H1 (cell line): ENCODE data around the gene ARHGAP8. TPM values are rescaled to one million over a fixed set of nuclear protein-coding genes. Genes with fewer than 3 reads are reported as not detected.

ENCODE experiments used
- CTCF ChIA-PET: fragments of 300-600 bp; sonication (Branson Sonifier 250); formaldehyde crosslinking; loops from one replicate; lab custom pipeline; 2021; ENCODE audit not compliant: partially characterized antibody; lab: Charles Lee
- POLR2A ChIA-PET: fragments of 300-600 bp; sonication (Branson Sonifier 250); formaldehyde crosslinking; loops from one replicate; lab custom pipeline; 2021; ENCODE audit warnings: inconsistent platforms; ENCODE audit not compliant: partially characterized antibody; lab: Charles Lee
- DNase-seq, 2 experiments: peaks; one replicate each; pipeline versions ENCODE4 v3.0.0 to v3.0.0-alpha.2; 2010 to 2022; ENCODE audit warnings: low spot score in 2 of 2, low read depth in 1 of 2, mixed read lengths in 1 of 2
- FAIRE-seq: peaks from 2 replicates; lab custom pipeline; 2011; peaks lifted over from hg19 to GRCh38; lab: Jason Lieb, UNC
- H2AFZ ChIP-seq: 2 replicates; pipeline ENCODE4 v1.8.1; 2012; ENCODE audit warnings: low read length, inconsistent platforms
- H2AK5ac ChIP-seq: 2 replicates; pipeline ENCODE4 v1.6.1; 2013; ENCODE audit warnings: low read depth, low read length
- H2BK120ac ChIP-seq: replicated peaks from 2 replicates; pipeline ENCODE3; 2013; ENCODE audit warnings: low read depth, low read length, inconsistent platforms
- H2BK12ac ChIP-seq: 2 replicates; pipeline ENCODE4 v1.6.1; 2013; ENCODE audit warnings: low read depth, low read length
- H2BK15ac ChIP-seq: 2 replicates; pipeline ENCODE4 v1.6.1; 2013; ENCODE audit warnings: low read length
- H2BK20ac ChIP-seq: 2 replicates; pipeline ENCODE4 v1.6.1; 2013; ENCODE audit warnings: low read length
- H2BK5ac ChIP-seq: 2 replicates; pipeline ENCODE4 v1.6.1; 2013; ENCODE audit warnings: low read depth, low read length
- H3K14ac ChIP-seq: 2 replicates; pipeline ENCODE4 v1.6.1; 2013; ENCODE audit warnings: inconsistent platforms; ENCODE audit not compliant: insufficient read length
- H3K18ac ChIP-seq: 2 replicates; pipeline ENCODE4 v1.6.1; 2013; ENCODE audit warnings: low read length; ENCODE audit errors: extremely low read depth
- H3K23ac ChIP-seq: 2 replicates; pipeline ENCODE4 v1.6.1; 2013; ENCODE audit warnings: inconsistent platforms; ENCODE audit not compliant: insufficient read length
- H3K23me2 ChIP-seq: 2 replicates; pipeline ENCODE4 v1.6.1; 2013; ENCODE audit warnings: low read depth, low read length
- H3K27ac ChIP-seq: 2 replicates; pipeline ENCODE4 v1.6.1; 2011; ENCODE audit warnings: low read depth, low read length, inconsistent platforms
- H3K27me3 ChIP-seq, 4 experiments: replicated peaks in 1 of 4; 1 replicate in 1 of 4; 2 replicates in 3 of 4; pipeline versions ENCODE4 v1.6.1 to v1.8.1; 2011 to 2013; ENCODE audit warnings: low read length in 3 of 4, mild to moderate bottlenecking in 3 of 4, inconsistent platforms in 2 of 4, mixed read lengths in 2 of 4, moderate library complexity in 1 of 4; ENCODE audit not compliant: control insufficient read depth in 3 of 4, insufficient read depth in 3 of 4; ENCODE audit errors: extremely low read depth in 1 of 4
- H3K36me3 ChIP-seq, 4 experiments: 2 replicates each; pipeline versions ENCODE4 v1.6.1 to v1.8.1; 2011 to 2013; ENCODE audit warnings: mild to moderate bottlenecking in 4 of 4, low read length in 3 of 4, moderate library complexity in 2 of 4, control low read depth in 1 of 4, inconsistent platforms in 1 of 4; ENCODE audit not compliant: insufficient read depth in 4 of 4, control insufficient read depth in 2 of 4
- H3K4ac ChIP-seq: replicated peaks from 2 replicates; pipeline ENCODE3; 2013; ENCODE audit warnings: low read length, low read depth, mixed read lengths, inconsistent platforms; ENCODE audit not compliant: insufficient read length
- H3K4me1 ChIP-seq, 4 experiments: replicated peaks in 1 of 4; 1 replicate in 1 of 4; 2 replicates in 3 of 4; pipeline versions ENCODE4 v1.6.1 to v1.8.1; 2011 to 2013; ENCODE audit warnings: low read length in 3 of 4, inconsistent platforms in 2 of 4, mixed read lengths in 1 of 4; ENCODE audit not compliant: insufficient read depth in 4 of 4, control insufficient read depth in 3 of 4
- H3K4me2 ChIP-seq, 2 experiments: 2 replicates each; pipeline versions ENCODE4 v1.6.1 to v1.8.1; 2011 to 2013; ENCODE audit warnings: low read depth in 2 of 2, low read length in 2 of 2, control low read depth in 1 of 2, inconsistent platforms in 1 of 2, mild to moderate bottlenecking in 1 of 2; ENCODE audit not compliant: insufficient read depth in 1 of 2
- H3K4me3 ChIP-seq, 4 experiments: fragments of 200-600, 300-600 bp in 1 of 4; sonication (generic), shearing (Covaris generic), sonication (Bioruptor Twin) in 1 of 4; 2 replicates each; pipeline versions ENCODE4 v1.5.1 to v1.8.1; 2011 to 2016; ENCODE audit warnings: low read length in 4 of 4, low read depth in 3 of 4, control low read depth in 2 of 4, inconsistent platforms in 2 of 4, mild to moderate bottlenecking in 2 of 4, mixed read lengths in 1 of 4, moderate library complexity in 1 of 4; ENCODE audit not compliant: insufficient read depth in 2 of 4; ENCODE audit errors: extremely low read depth in 1 of 4
- H3K56ac ChIP-seq: replicated peaks from 2 replicates; pipeline ENCODE3; 2013; ENCODE audit warnings: low read depth, mild to moderate bottlenecking, mixed read lengths, low read length, inconsistent platforms; ENCODE audit not compliant: insufficient read length
- H3K79me1 ChIP-seq: 2 replicates; pipeline ENCODE4 v1.6.1; 2013; ENCODE audit warnings: low read depth, low read length, control low read depth
- H3K79me2 ChIP-seq, 2 experiments: 2 replicates each; pipeline versions ENCODE4 v1.6.1 to v1.8.1; 2012 to 2013; ENCODE audit warnings: low read length in 2 of 2, mild to moderate bottlenecking in 2 of 2, inconsistent platforms in 1 of 2; ENCODE audit not compliant: insufficient read depth in 2 of 2, control insufficient read depth in 1 of 2
- H3K9ac ChIP-seq, 4 experiments: replicated peaks in 1 of 4; 1 replicate in 1 of 4; 2 replicates in 3 of 4; pipeline versions ENCODE4 v1.6.1 to v1.8.1; 2011 to 2013; ENCODE audit warnings: low read depth in 3 of 4, low read length in 3 of 4, control low read depth in 2 of 4, mild to moderate bottlenecking in 2 of 4, moderate library complexity in 2 of 4, inconsistent platforms in 1 of 4; ENCODE audit errors: extremely low read depth in 1 of 4
- H3K9me3 ChIP-seq, 2 experiments: 2 replicates each; pipeline versions ENCODE4 v1.6.1 to v1.8.1; 2012 to 2013; ENCODE audit warnings: mild to moderate bottlenecking in 2 of 2, moderate library complexity in 2 of 2, control low read depth in 1 of 2, inconsistent platforms in 1 of 2, low read depth in 1 of 2, low read length in 1 of 2, mixed read lengths in 1 of 2; ENCODE audit not compliant: insufficient read depth in 2 of 2
- H4K20me1 ChIP-seq, 2 experiments: replicated peaks in 1 of 2; 2 replicates each; pipeline versions ENCODE3 to v1.8.1; 2011 to 2013; ENCODE audit warnings: inconsistent platforms in 2 of 2, low read length in 2 of 2, mild to moderate bottlenecking in 1 of 2; ENCODE audit not compliant: insufficient read depth in 2 of 2, control insufficient read depth in 1 of 2
- H4K5ac ChIP-seq: 2 replicates; pipeline ENCODE4 v1.6.1; 2013; ENCODE audit warnings: low read length, low read depth, mixed read lengths, inconsistent platforms; ENCODE audit not compliant: insufficient read length
- H4K8ac ChIP-seq: 2 replicates; pipeline ENCODE4 v1.8.0; 2013; ENCODE audit warnings: mild to moderate bottlenecking, moderate library complexity, low read length, inconsistent platforms; ENCODE audit not compliant: insufficient read depth; ENCODE audit errors: extremely low read depth
- H4K91ac ChIP-seq: replicated peaks from 2 replicates; pipeline ENCODE3; 2013; ENCODE audit warnings: low read length, mixed read lengths, inconsistent platforms; ENCODE audit not compliant: insufficient read length
- BRCA1 ChIP-seq: IDR thresholded peaks from 2 replicates; pipeline ENCODE4 v1.6.1; 2012; ENCODE audit warnings: low read depth, low read length, improper control_type of control experiment
- EGR1 ChIP-seq: IDR thresholded peaks from 2 replicates; pipeline ENCODE4 v1.6.1; 2011; ENCODE audit warnings: low read depth, low read length, borderline replicate concordance
- EZH2 ChIP-seq: fragments of 200-600 bp; sonication (generic); IDR thresholded peaks from 2 replicates; pipeline ENCODE4 v1.7.1; 2012; ENCODE audit warnings: low read depth, mild to moderate bottlenecking, moderate library complexity, low read length, inconsistent platforms; ENCODE audit not compliant: severe bottlenecking
- KDM1A ChIP-seq: fragments of 200-600, 300-600 bp; sonication (generic); IDR thresholded peaks from 2 replicates; pipeline ENCODE4 v1.7.1; 2016; ENCODE audit warnings: mild to moderate bottlenecking, low read length, borderline replicate concordance
- MAX ChIP-seq: IDR thresholded peaks from 2 replicates; pipeline ENCODE4 v1.6.1; 2012; ENCODE audit warnings: inconsistent platforms
- NANOG ChIP-seq: IDR thresholded peaks from 2 replicates; pipeline ENCODE4 v1.6.1; 2011; ENCODE audit warnings: low read length, low read depth, mild to moderate bottlenecking, inconsistent platforms; ENCODE audit not compliant: insufficient read depth, poor library complexity, severe bottlenecking
- POLR2A ChIP-seq, 2 experiments: IDR thresholded peaks; 1 replicate in 1 of 2; 2 replicates in 1 of 2; pipeline ENCODE4 v1.6.1; 2011; ENCODE audit warnings: low read depth in 2 of 2, low read length in 2 of 2, mild to moderate bottlenecking in 2 of 2; ENCODE audit errors: control extremely low read depth in 1 of 2
- RXRA ChIP-seq: IDR thresholded peaks from 2 replicates; pipeline ENCODE4 v1.6.1; 2011; ENCODE audit warnings: low read depth, mild to moderate bottlenecking, low read length, moderate library complexity; ENCODE audit not compliant: insufficient read depth
- SAP30 ChIP-seq: fragments of 300-600 bp; sonication (generic); IDR thresholded peaks from 2 replicates; pipeline ENCODE4 v1.7.1; 2012; ENCODE audit warnings: low read length, moderate library complexity, mild to moderate bottlenecking, inconsistent platforms; ENCODE audit not compliant: insufficient read depth, insufficient replicate concordance
- SIX5 ChIP-seq: IDR thresholded peaks from 2 replicates; pipeline ENCODE4 v1.6.1; 2011; ENCODE audit warnings: mild to moderate bottlenecking, low read depth, low read length
- TAF7 ChIP-seq: optimal IDR thresholded peaks from 2 replicates; pipeline ENCODE3; 2011; ENCODE audit warnings: low read depth, mild to moderate bottlenecking, inconsistent platforms, low read length, moderate library complexity, borderline replicate concordance
- TEAD4 ChIP-seq: IDR thresholded peaks from 2 replicates; pipeline ENCODE4 v1.6.1; 2012; ENCODE audit warnings: low read depth, low read length, inconsistent platforms, mixed read lengths
- YY1 ChIP-seq: IDR thresholded peaks from 2 replicates; pipeline ENCODE4 v1.6.1; 2011; ENCODE audit warnings: low read depth, mild to moderate bottlenecking, low read length
- WGBS, 2 experiments: shearing (Covaris generic) in 1 of 2; methylation state at CpG; one replicate each; pipeline versions ENCODE4 v1.1.6 to v1.1.7; 2013 to 2015; ENCODE audit warnings: low lambda C conversion rate in 2 of 2, mixed read lengths in 2 of 2, inconsistent platforms in 1 of 2, low coverage in 1 of 2, missing lambda C conversion rate in 1 of 2; ENCODE audit not compliant: insufficient replicate concordance in 2 of 2, insufficient coverage in 1 of 2, insufficient read length in 1 of 2; ENCODE audit errors: extremely low coverage in 1 of 2, missing lambda C conversion rate in 1 of 2; 5-methylcytosine and 5-hydroxymethylcytosine counted together
- polyA plus RNA-seq, 7 experiments: library from polyadenylated mRNA; depleted of rRNA in 3 of 7; stranded (reverse) in 5 of 7; unstranded in 2 of 7; fragments of >200 nt in 5 of 7; fragments of 200-250 nt in 2 of 7; gene quantifications; 1 replicate in 5 of 7; 2 replicates in 1 of 7; 4 replicates in 1 of 7; pipeline versions ENCODE4 v1.2.1 to v1.2.3, GENCODE V29; 2011 to 2013; ENCODE audit warnings: missing spikeins in 2 of 7, mixed read lengths in 2 of 7
- total RNA-seq: library from RNA; stranded (reverse); fragmentation: NEBNext Ultra II Directional; extraction: Animal tissue kit (Norgen Biotek cat#: 25700); gene quantifications from 2 replicates; pipeline ENCODE4 v1.2.1, GENCODE V29; 2021
- TF ChIP-seq, protein P1 (sequence below): IDR thresholded peaks from 2 replicates; pipeline ENCODE4 v1.6.1; 2011; ENCODE audit warnings: low read depth, mild to moderate bottlenecking, low read length; ENCODE audit not compliant: insufficient read depth

The ARHGAP8 gene
- total and polyA plus RNA-seq, 2 of the 8 experiments (the other 6 are each of a cell fraction or from before 2014, with no cell fraction given), result 35.6 to 47.7 TPM

DNA sequence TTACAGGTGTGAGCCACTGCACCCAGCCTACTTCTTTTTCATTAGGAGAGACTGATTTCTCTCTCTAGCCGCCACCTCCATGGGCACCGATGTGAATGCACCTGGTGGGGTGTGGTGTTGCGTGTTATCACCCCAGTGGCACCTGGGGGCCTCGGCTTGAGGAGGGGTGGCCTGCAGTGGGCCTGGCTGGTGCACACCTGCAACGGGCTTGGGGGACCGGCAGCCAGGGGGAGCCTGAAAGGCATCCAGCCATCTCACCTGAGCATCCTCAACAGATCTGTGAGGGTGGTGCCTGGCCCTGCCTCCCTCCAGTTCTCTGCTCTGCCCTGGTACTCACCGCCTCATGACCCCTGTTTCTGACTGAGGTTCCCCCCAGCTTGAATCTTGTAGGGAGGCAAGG lies 108.9 kb downstream of the ARHGAP8 start:
- DNase-seq (no peak), FAIRE-seq (no peak)
- H3K56ac ChIP-seq, result no peak overlapping the region
- WGBS, 2 experiments, result 92% methylated on average over 7 of the region's 7 CpGs; no CpG with 5 or more reads in 1 of the 2 experiments
- H3K23me2 ChIP-seq, result no peaks in the 10 kb centered on the region
- no peak overlapping the region; a peak in 1 of 7 replicates for H3K9ac ChIP-seq
- H2AK5ac ChIP-seq, result no peak overlapping the region
- no peak overlapping the region for H3K4ac ChIP-seq
- H3K9me3 ChIP-seq, result no peaks in the 10 kb centered on the region
- no peak overlapping the region for H2BK20ac ChIP-seq
- H2BK120ac ChIP-seq, result no peak overlapping the region
- H3K4me2 ChIP-seq, result no peak overlapping the region
- ChIA-PET POLR2A (no interaction called here), CTCF (interaction anchor here (1.8 kb wide), 1 partner anchor 51 kb away, joined by 4 read pairs; no protein-coding TSS in a partner anchor)
- no peak overlapping the region for H4K91ac ChIP-seq
- H3K4me1 ChIP-seq, result peaks cover 0 to 5% (median 0%) of the 10 kb centered on the region in 4 experiments; a peak in 3 of 7 replicates
- H3K14ac ChIP-seq, result no peak overlapping the region
- H4K5ac ChIP-seq, result no peak overlapping the region
- H4K8ac ChIP-seq, result no peak overlapping the region; the same call in 1 of the 2 replicates
- H3K36me3 ChIP-seq, result peaks cover 0 to 2% (median 0%) of the 10 kb centered on the region in 4 experiments; a peak in 1 of 8 replicates
- no peaks in the 10 kb centered on the region for H3K27me3 ChIP-seq
- H3K79me2 ChIP-seq, result no peaks in the 10 kb centered on the region
- H2AFZ ChIP-seq, result no peak overlapping the region
- no peaks in the 10 kb centered on the region for H3K79me1 ChIP-seq
- H4K20me1 ChIP-seq, result peaks cover 0 to 6% of the 10 kb centered on the region in 2 experiments
- H2BK5ac ChIP-seq, result no peak overlapping the region
- no peak overlapping the region for H3K27ac ChIP-seq
- no peak overlapping the region for H3K23ac ChIP-seq
- no peak overlapping the region for H2BK15ac ChIP-seq
- H3K4me3 ChIP-seq, result no peak overlapping the region
- H3K18ac ChIP-seq, result no peak overlapping the region
- no peak overlapping the region for H2BK12ac ChIP-seq
- TF ChIP-seq BRCA1, result no peak
- TF ChIP-seq TEAD4, result no peak
- no peak for TF ChIP-seq RXRA
- no peak for TF ChIP-seq YY1
- TF ChIP-seq KDM1A, result no peak
- no peak for TF ChIP-seq EZH2
- TF ChIP-seq, protein P1, sequence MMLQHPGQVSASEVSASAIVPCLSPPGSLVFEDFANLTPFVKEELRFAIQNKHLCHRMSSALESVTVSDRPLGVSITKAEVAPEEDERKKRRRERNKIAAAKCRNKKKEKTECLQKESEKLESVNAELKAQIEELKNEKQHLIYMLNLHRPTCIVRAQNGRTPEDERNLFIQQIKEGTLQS, result no peak
- no peak for TF ChIP-seq SIX5
- no peak for TF ChIP-seq TAF7
- TF ChIP-seq MAX, result no peak
- TF ChIP-seq SAP30, result no peak
- TF ChIP-seq NANOG, result no peak
- TF ChIP-seq EGR1, result no peak
- TF ChIP-seq POLR2A (IDR thresholded peaks at IDR 0.05; ENCODE audit: control extremely low read depth in 1 of 2, low read depth in 2 of 2, low read length in 2 of 2), result no peak
